ENCODE results near the gene TPCN2. TPM values are rescaled to one million over a fixed set of nuclear protein-coding genes. Genes with fewer than 3 reads are reported as not detected.
A peak's percentile ranks its signal among the peaks of the same experiment; 100 is the strongest.

TPCN2 gene
- total and polyA plus RNA-seq, 3 experiments from 2014 or later: 4.0 to 12.9 (median 12.3) TPM

DNA sequence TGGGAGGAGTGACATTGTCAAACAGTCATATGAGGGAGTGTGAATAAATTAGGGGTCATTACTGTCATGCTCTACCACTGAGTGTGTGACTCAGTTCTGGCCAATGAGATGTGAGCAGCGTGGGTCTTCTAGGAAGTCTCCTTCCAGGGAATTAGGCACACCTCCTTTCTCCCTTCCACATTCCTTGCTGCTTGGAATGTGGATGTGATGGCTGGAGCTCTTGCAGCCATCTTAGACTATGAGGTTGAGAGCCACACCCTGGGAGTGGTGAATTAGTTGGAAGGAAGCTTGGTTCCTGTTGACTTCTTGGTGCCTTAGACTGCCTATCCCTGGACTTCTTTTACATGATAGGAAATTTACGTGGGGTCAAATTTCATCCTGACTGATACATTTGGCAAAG lies 70.5 kb downstream of the TPCN2 start:
- Mint-ChIP-seq H3K4me1 (peaks cover 10 to 28% (median 12%) of the 10 kb centered on the region in 3 donors), H3K9me3 (peaks cover 0 to 4% (median 0%) of the 10 kb centered on the region in 5 donors), H3K36me3 (peaks cover 0 to 7% (median 0%) of the 10 kb centered on the region in 3 donors), H3K4me3 (no peak overlapping the region), H3K27me3 (peaks cover under 1 to 9% of the 10 kb centered on the region in 2 donors), H3K27ac (no peak overlapping the region)
- H3K4me1 ChIP-seq (ENCODE audit: insufficient read depth, low read length): peaks cover 35% of the 10 kb centered on the region
- DNase-seq: no peak
- no peaks in the 10 kb centered on the region for H3K27me3 ChIP-seq (ENCODE audit: insufficient read depth, low read length, poor library complexity, severe bottlenecking)
- no peak overlapping the region for H3K27ac ChIP-seq (ENCODE audit: low read depth, low read length)
- no peaks in the 10 kb centered on the region for H3K9me3 ChIP-seq (ENCODE audit: low read length)
- H3K4me3 ChIP-seq (ENCODE audit: low read length): no peak overlapping the region
- ChIA-PET CTCF (no interaction called here), POLR2A (no interaction called here)
- H3K36me3 ChIP-seq (ENCODE audit: insufficient read depth, low read length): no peaks in the 10 kb centered on the region

DNA sequence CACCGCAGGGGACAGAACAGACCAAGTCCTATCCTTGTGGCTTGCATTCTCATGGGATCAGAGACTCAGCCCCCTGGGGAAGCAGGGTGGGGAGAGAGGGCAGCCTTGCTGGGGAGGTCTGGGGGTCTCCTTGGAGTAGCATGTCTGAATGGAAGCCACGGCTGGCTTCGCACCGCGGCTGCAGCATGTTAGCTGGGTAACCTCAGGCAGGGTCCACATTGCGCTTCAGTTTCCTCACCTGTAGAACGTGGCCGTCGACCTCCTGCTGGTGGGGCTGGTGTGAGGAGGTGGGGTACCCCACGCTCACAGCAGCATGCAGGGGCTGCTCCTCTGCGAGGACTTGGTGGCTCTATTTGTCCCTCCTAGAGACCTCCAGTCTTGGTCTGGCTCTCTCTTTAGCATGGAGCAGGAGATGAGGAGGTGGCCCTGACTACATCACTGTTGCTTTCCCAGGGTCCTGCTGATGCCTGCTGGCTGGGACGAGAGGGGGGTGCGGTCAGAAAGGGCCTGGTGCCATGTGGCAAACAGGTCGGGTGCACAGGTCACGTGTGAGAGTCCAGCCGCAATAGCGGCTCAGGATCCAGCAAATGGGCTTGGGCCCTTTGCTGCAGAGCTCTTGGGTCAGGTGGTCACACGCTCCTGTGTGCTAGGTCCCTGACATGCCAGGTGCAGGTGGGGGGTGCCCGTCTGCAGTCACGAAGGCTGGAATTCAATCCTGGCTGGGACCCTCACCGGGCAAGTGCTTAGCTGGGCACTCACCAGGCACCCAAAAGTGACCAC lies 71.6 kb downstream of the TPCN2 start:
- Mint-ChIP-seq H3K4me1 (peaks cover 13 to 32% (median 16%) of the 10 kb centered on the region in 3 donors), H3K27me3 (peaks cover 0 to 9% of the 10 kb centered on the region in 2 donors), H3K36me3 (peaks cover 0 to 7% (median 0%) of the 10 kb centered on the region in 3 donors), H3K27ac (no peak overlapping the region), H3K4me3 (no peak overlapping the region), H3K9me3 (peaks cover 0 to 4% (median 0%) of the 10 kb centered on the region in 5 donors)
- Histone ChIP-seq H3K9me3 (ENCODE audit: low read length) (no peaks in the 10 kb centered on the region), H3K36me3 (ENCODE audit: insufficient read depth, low read length) (no peaks in the 10 kb centered on the region), H3K27me3 (ENCODE audit: insufficient read depth, low read length, poor library complexity, severe bottlenecking) (no peaks in the 10 kb centered on the region), H3K27ac (ENCODE audit: low read depth, low read length) (no peak overlapping the region), H3K4me3 (ENCODE audit: low read length) (no peak overlapping the region), H3K4me1 (ENCODE audit: insufficient read depth, low read length) (peaks cover 43% of the 10 kb centered on the region)
- ChIA-PET POLR2A (interaction anchor here (0.6 kb wide), 1 partner anchor 15 kb away, joined by 3 read pairs; no protein-coding TSS in a partner anchor), CTCF (no interaction called here)
- DNase-seq: peak in 1 of 5 donors; percentile 38

DNA sequence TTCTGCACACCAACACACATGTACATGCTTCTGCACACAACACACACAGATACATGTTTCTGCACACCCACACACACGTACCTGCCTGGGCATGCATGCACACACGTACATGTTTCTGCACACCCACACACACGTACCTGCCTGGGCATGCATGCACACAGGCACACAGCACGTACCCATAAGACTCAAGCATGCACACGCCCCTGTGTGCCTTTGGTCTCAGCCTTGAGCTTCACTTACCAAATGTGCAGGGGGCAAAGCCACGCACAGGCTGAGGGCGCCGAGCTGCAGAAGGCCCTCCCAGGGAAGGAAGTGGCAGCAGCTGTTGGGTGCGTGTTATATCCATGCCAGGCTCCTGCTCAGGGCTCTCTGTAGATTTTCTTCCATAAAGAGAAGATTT lies 72.3 kb downstream of the TPCN2 start:
- Mint-ChIP-seq H3K27me3 (peaks cover 0 to 9% of the 10 kb centered on the region in 2 donors), H3K36me3 (peaks cover 0 to 7% (median 0%) of the 10 kb centered on the region in 3 donors), H3K4me1 (peaks cover 13 to 32% (median 16%) of the 10 kb centered on the region in 3 donors), H3K9me3 (peaks cover 0 to 4% (median 0%) of the 10 kb centered on the region in 5 donors), H3K27ac (peak overlapping the region in 1 of 8 donors; percentile 7), H3K4me3 (no peak overlapping the region)
- no peak for DNase-seq
- ChIA-PET POLR2A (no interaction called here), CTCF (no interaction called here)
- no peaks in the 10 kb centered on the region for H3K9me3 ChIP-seq (ENCODE audit: low read length)
- peaks cover 43% of the 10 kb centered on the region for H3K4me1 ChIP-seq (ENCODE audit: insufficient read depth, low read length)
- H3K4me3 ChIP-seq (ENCODE audit: low read length): no peak overlapping the region
- no peaks in the 10 kb centered on the region for H3K27me3 ChIP-seq (ENCODE audit: insufficient read depth, low read length, poor library complexity, severe bottlenecking)
- H3K27ac ChIP-seq (ENCODE audit: low read depth, low read length): no peak overlapping the region
- no peaks in the 10 kb centered on the region for H3K36me3 ChIP-seq (ENCODE audit: insufficient read depth, low read length)

DNA sequence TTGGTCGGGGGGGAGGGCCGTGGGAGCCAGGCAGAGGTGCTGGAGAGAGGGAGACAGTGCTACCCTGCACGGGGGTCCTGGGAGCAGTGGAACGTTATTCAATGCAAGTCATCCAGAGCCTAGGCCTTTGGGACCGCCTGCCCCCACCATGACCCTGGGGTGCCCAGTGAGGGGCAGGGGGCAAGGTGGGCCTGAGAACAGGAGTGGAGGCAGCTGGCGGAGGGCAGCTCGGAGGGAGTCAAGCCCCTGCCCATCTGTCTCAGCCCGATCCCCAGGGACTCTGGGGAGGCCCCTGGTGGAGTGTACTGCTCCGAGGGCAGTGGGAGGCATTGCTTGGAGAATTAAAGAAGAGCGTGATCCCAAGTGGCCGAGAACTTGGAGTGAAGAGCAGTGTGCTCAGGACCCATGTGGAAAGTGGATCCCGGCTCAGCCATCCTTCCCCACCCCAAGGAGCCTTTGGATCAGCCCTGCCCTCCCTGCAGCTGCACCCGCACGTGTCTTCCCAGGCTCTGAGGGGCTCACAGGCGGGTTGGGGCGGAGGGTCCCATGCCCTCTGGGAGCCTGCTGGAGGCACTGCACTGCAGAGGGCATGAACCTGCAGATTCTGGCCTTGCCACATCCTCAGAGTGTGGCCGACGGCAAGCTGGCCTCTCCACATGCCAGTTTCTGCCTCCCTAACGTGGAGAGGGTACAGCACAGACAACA lies 73.0 kb downstream of the TPCN2 start:
- Mint-ChIP-seq H3K4me3 (no peak overlapping the region), H3K27ac (peak overlapping the region in 2 of 8 donors; percentile 7 to 60), H3K27me3 (peaks cover 0 to 9% of the 10 kb centered on the region in 2 donors), H3K36me3 (peaks cover 0 to 7% (median 0%) of the 10 kb centered on the region in 3 donors), H3K9me3 (peaks cover 0 to 4% (median 0%) of the 10 kb centered on the region in 5 donors), H3K4me1 (peaks cover 13 to 32% (median 16%) of the 10 kb centered on the region in 3 donors)
- Histone ChIP-seq H3K36me3 (ENCODE audit: insufficient read depth, low read length) (no peaks in the 10 kb centered on the region), H3K4me1 (ENCODE audit: insufficient read depth, low read length) (peaks cover 43% of the 10 kb centered on the region), H3K4me3 (ENCODE audit: low read length) (no peak overlapping the region), H3K9me3 (ENCODE audit: low read length) (no peaks in the 10 kb centered on the region), H3K27ac (ENCODE audit: low read depth, low read length) (no peak overlapping the region), H3K27me3 (ENCODE audit: insufficient read depth, low read length, poor library complexity, severe bottlenecking) (no peaks in the 10 kb centered on the region)
- DNase-seq: no peak
- POLR2A ChIA-PET: no interaction called here
- CTCF ChIA-PET: no interaction called here

DNA sequence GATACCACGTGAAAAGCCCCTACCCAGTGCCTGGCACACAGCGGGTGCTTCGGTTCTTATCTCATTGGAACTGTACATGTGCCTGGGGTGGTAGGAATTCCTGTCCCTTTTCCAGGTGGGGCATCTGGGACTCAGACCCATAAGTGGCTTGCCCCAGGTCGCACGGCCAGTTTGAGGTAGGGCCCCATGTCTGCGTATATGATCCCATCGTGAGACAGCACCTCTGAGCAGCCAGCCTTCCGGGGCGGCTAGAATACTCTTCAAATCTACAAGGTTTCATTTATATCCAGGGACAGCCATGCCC lies 73.5 kb downstream of the TPCN2 start:
- Mint-ChIP-seq H3K27me3 (peaks cover 0 to 9% of the 10 kb centered on the region in 2 donors), H3K4me1 (peaks cover 13 to 32% (median 16%) of the 10 kb centered on the region in 3 donors), H3K4me3 (peak overlapping the region in 2 of 7 donors; percentile 61), H3K9me3 (peaks cover 0 to 4% (median 0%) of the 10 kb centered on the region in 5 donors), H3K36me3 (peaks cover 0 to 7% (median 0%) of the 10 kb centered on the region in 3 donors), H3K27ac (no peak overlapping the region)
- no peak overlapping the region for H3K4me3 ChIP-seq (ENCODE audit: low read length)
- no peaks in the 10 kb centered on the region for H3K36me3 ChIP-seq (ENCODE audit: insufficient read depth, low read length)
- H3K27me3 ChIP-seq (ENCODE audit: insufficient read depth, low read length, poor library complexity, severe bottlenecking): no peaks in the 10 kb centered on the region
- peaks cover 43% of the 10 kb centered on the region for H3K4me1 ChIP-seq (ENCODE audit: insufficient read depth, low read length)
- DNase-seq: no peak
- no peak overlapping the region for H3K27ac ChIP-seq (ENCODE audit: low read depth, low read length)
- POLR2A ChIA-PET: no interaction called here
- CTCF ChIA-PET: no interaction called here
- H3K9me3 ChIP-seq (ENCODE audit: low read length): no peaks in the 10 kb centered on the region

DNA sequence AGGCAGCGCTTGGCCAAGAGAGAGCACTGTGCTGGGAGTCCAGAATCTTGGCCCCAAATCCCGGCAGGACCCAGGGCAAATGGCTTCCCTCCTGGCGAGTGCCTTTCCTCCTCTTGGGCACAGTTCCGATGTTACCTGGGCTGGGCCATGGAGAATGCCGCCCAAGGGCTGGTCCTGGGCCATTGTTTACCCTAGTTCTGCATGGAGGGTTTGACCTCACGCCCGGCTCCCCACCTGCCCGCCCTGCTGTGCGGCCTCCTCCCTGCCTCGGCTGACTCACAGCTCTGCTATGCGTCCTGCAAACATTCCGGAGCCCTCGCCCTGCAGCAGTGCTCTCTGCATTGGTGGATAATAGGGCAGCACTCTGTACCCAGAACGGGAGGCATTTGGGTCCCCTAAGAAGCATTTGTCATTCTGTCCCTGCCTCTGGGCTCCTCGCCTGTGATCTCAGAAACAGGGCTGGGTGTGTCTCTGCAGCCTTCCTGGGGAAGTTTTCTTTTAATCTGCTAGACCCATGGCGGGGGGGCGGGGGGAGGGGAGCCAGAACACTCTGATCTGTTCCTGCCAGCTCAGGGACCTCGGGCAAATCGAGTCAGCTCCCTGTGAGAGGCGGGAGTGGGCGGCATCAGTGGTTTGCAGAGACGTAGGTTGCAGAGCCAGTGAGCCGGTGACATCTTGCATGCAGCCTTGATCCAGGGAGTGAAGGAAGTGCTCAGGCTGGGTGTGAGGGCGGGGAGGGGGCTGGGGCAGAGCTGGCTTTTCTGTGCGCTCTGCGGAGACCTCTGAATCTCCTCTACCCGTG lies 74.1 kb downstream of the TPCN2 start:
- H3K27ac Mint-ChIP-seq: peak overlapping the region in 3 of 8 donors; percentile 30 to 63 (median 63)
- ChIA-PET CTCF (no interaction called here), POLR2A (no interaction called here)
- H3K4me3 Mint-ChIP-seq: peak overlapping the region in 6 of 7 donors; percentile 23 to 68 (median 55)
- peak overlapping the region; percentile 34 for H3K4me3 ChIP-seq (ENCODE audit: low read length)
- H3K9me3 ChIP-seq (ENCODE audit: low read length): no peaks in the 10 kb centered on the region
- H3K27me3 ChIP-seq (ENCODE audit: insufficient read depth, low read length, poor library complexity, severe bottlenecking): no peaks in the 10 kb centered on the region
- H3K36me3 Mint-ChIP-seq: peaks cover 0 to 7% (median 0%) of the 10 kb centered on the region in 3 donors
- H3K36me3 ChIP-seq (ENCODE audit: insufficient read depth, low read length): no peaks in the 10 kb centered on the region
- peaks cover 0 to 9% of the 10 kb centered on the region in 2 donors for H3K27me3 Mint-ChIP-seq
- no peak overlapping the region for H3K27ac ChIP-seq (ENCODE audit: low read depth, low read length)
- peaks cover 0 to 4% (median 0%) of the 10 kb centered on the region in 5 donors for H3K9me3 Mint-ChIP-seq
- peaks cover 13 to 32% (median 16%) of the 10 kb centered on the region in 3 donors for H3K4me1 Mint-ChIP-seq
- peaks cover 43% of the 10 kb centered on the region for H3K4me1 ChIP-seq (ENCODE audit: insufficient read depth, low read length)
- DNase-seq: peak in 1 of 5 donors; percentile 64

DNA sequence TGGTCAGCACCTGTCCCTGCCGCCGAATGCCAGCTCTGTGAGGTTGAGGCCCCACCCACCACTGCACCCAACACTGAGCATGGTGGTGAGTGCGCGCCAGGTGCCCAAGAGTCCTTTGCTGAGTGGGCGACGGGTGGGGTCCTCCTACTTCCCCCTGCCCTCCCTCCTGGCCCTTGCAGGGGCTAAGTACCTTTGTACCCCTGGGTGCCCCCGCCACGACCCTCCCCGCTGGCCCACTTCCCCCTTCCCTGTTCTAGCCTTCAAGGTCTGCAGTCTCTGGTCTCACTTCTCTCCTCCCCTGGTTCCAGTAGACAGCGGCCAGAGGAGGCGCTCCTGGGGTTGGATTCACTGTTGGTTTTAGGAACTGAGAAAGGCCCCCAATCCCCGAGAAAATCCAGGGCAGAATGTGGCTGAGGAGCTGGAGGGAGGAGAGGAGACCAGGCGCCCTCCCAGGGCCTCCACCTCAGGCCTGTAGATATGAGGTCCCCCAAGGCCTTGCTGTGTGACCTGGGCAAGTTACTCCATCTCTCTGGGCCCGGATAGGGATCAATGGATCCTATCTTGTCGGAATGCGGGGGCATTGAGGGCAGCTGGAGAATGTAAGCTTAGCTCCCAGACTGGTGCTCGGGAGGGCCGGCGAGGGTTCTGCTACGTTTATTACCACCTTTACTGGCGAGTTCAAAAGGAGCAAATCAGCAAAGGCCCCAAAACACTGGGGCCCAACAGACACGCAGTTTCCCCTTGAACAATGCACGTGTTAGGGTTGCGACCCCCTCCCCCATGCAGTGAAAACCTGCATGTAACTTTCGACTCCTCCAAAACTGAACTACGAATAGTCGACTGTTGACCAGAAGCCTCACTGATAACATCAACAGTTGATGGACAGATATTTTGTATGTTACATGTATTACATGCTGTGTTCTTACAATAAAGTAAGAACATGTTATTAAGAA lies 75.1 kb downstream of the TPCN2 start:
- peak overlapping the region in 3 of 7 donors; percentile 14 to 53 (median 15) for H3K4me3 Mint-ChIP-seq
- peaks cover 13 to 32% (median 16%) of the 10 kb centered on the region in 3 donors for H3K4me1 Mint-ChIP-seq
- H3K9me3 ChIP-seq (ENCODE audit: low read length): no peaks in the 10 kb centered on the region
- DNase-seq: peak in 1 of 5 donors; percentile 18
- no peaks in the 10 kb centered on the region for H3K27me3 ChIP-seq (ENCODE audit: insufficient read depth, low read length, poor library complexity, severe bottlenecking)
- peaks cover 5 to 9% (median 7%) of the 10 kb centered on the region in 5 donors for H3K9me3 Mint-ChIP-seq
- no peak overlapping the region for H3K4me3 ChIP-seq (ENCODE audit: low read length)
- peaks cover 2 to 9% of the 10 kb centered on the region in 2 donors for H3K27me3 Mint-ChIP-seq
- peaks cover 43% of the 10 kb centered on the region for H3K4me1 ChIP-seq (ENCODE audit: insufficient read depth, low read length)
- H3K27ac ChIP-seq (ENCODE audit: low read depth, low read length): no peak overlapping the region
- H3K27ac Mint-ChIP-seq: no peak overlapping the region
- CTCF ChIA-PET: no interaction called here
- H3K36me3 Mint-ChIP-seq: peaks cover 0 to 6% (median 0%) of the 10 kb centered on the region in 3 donors
- no peaks in the 10 kb centered on the region for H3K36me3 ChIP-seq (ENCODE audit: insufficient read depth, low read length)
- POLR2A ChIA-PET: no interaction called here
